Measurements from ENCODE around the gene CAPN2.

GRCh38 chr1:223803211-223803610, 90.9 kb downstream of the CAPN2 start:
- TF ChIP-seq CTCF (conservative IDR thresholded peaks at IDR 0.05; ENCODE audit: low read depth, low read length) (no peak), EZH2phosphoT487 (IDR thresholded peaks at IDR 0.05; ENCODE audit: borderline replicate concordance, low read length) (no peak)
